SU-DHL-6 (cell line): ENCODE measurements around the gene DLG2.

Experiments
- H2AFZ ChIP-seq: fragments of 200-600 bp; sonication (generic); 2 replicates; pipeline ENCODE4 v1.6.1; 2014; ENCODE audit warnings: low read depth, mild to moderate bottlenecking, moderate library complexity, mixed read lengths, antibody characterized with exemption, low read length; ENCODE audit not compliant: severe bottlenecking
- H3F3A ChIP-seq: fragments of 200-600 bp; shearing (Covaris generic); 2 replicates; pipeline ENCODE4 v1.6.0; 2016; ENCODE audit warnings: antibody characterized with exemption, mild to moderate bottlenecking; ENCODE audit not compliant: insufficient read depth
- H3K27ac ChIP-seq: fragments of 200-600 bp; sonication (generic); 2 replicates; pipeline ENCODE4 v1.5.1; 2016; ENCODE audit warnings: low read depth, mild to moderate bottlenecking, low read length, moderate library complexity, mixed read lengths
- H3K27me3 ChIP-seq: fragments of 200-600 bp; sonication (generic), shearing (Covaris generic); 2 replicates; pipeline ENCODE4 v1.6.0; 2014; ENCODE audit warnings: mild to moderate bottlenecking, low read length
- H3K36me3 ChIP-seq: fragments of 200-600 bp; sonication (generic); 2 replicates; pipeline ENCODE4 v1.6.1; 2014; ENCODE audit warnings: mild to moderate bottlenecking, low read length, mixed read lengths
- H3K4me2 ChIP-seq: fragments of 300-600, 200-600 bp; shearing (Covaris generic), sonication (generic); 2 replicates; pipeline ENCODE4 v1.6.0; 2014; ENCODE audit warnings: low read length, low read depth, mild to moderate bottlenecking; ENCODE audit not compliant: poor library complexity, severe bottlenecking
- H3K4me3 ChIP-seq: fragments of 200-600 bp; sonication (generic); 2 replicates; pipeline ENCODE4 v1.5.1; 2014; ENCODE audit warnings: antibody characterized with exemption, low read length, mild to moderate bottlenecking, mixed read lengths; ENCODE audit not compliant: insufficient read depth, poor library complexity, severe bottlenecking
- H3K79me2 ChIP-seq: fragments of 200-600 bp; sonication (generic); 2 replicates; pipeline ENCODE4 v1.6.1; 2014; ENCODE audit warnings: mild to moderate bottlenecking, low read length, moderate library complexity; ENCODE audit not compliant: insufficient read depth
- H3K9ac ChIP-seq: fragments of 200-600 bp; sonication (generic); 2 replicates; pipeline ENCODE4 v1.7.0; 2014; ENCODE audit warnings: mild to moderate bottlenecking, low read length
- H3K9me2 ChIP-seq: fragments of 200-600 bp; sonication (generic); replicated peaks from 2 replicates; pipeline ENCODE4 v1.6.1; 2014; ENCODE audit warnings: low read length; ENCODE audit not compliant: insufficient read depth
- H3K9me3 ChIP-seq: fragments of 200-600 bp; sonication (generic); 2 replicates; pipeline ENCODE4 v1.6.1; 2014; ENCODE audit warnings: low read length, mixed read lengths; ENCODE audit not compliant: insufficient read depth
- H4K20me1 ChIP-seq: fragments of 200-600 bp; sonication (generic); 2 replicates; pipeline ENCODE4 v1.6.1; 2014; ENCODE audit warnings: low read depth, mild to moderate bottlenecking, antibody characterized with exemption, low read length, moderate library complexity, mixed read lengths
- CTCF ChIP-seq: fragments of 200-600 bp; sonication (generic); IDR thresholded peaks from one replicate; pipeline ENCODE4 v1.5.1; 2017; ENCODE audit warnings: antibody characterized with exemption, mild to moderate bottlenecking, low read length, moderate library complexity; ENCODE audit not compliant: insufficient read depth, poor library complexity, severe bottlenecking
- EZH2phosphoT487 ChIP-seq: fragments of 200-600 bp; sonication (generic), shearing (Covaris generic); conservative IDR thresholded peaks from 2 replicates; pipeline ENCODE4 v1.6.1; 2018; ENCODE audit warnings: mild to moderate bottlenecking, antibody characterized with exemption, low read length, moderate library complexity, mixed read lengths

DLG2 gene

GRCh38 chr11:85256433-85256832 is 370.7 kb downstream of the DLG2 start:
- H3K9me3 ChIP-seq, result peaks cover 10% of the 10 kb centered on the region; the same call in 1 of the 2 replicates
- H3K27me3 ChIP-seq, result no peaks in the 10 kb centered on the region
- no peaks in the 10 kb centered on the region for H3F3A ChIP-seq
- H2AFZ ChIP-seq, result no peak overlapping the region
- H3K4me2 ChIP-seq, result no peak overlapping the region
- no peaks in the 10 kb centered on the region for H3K9me2 ChIP-seq
- no peak for TF ChIP-seq CTCF
- no peak for TF ChIP-seq EZH2phosphoT487
- no peak overlapping the region for H3K4me3 ChIP-seq
- H3K9ac ChIP-seq, result no peak overlapping the region
- no peaks in the 10 kb centered on the region for H3K36me3 ChIP-seq
- no peaks in the 10 kb centered on the region for H3K79me2 ChIP-seq
- H4K20me1 ChIP-seq, result no peaks in the 10 kb centered on the region
- no peak overlapping the region for H3K27ac ChIP-seq

- no peak overlapping the region for H3K4me3 ChIP-seq
Measured at GRCh38 chr11:85249482-85249881, 377.7 kb downstream of the DLG2 start.

GRCh38 chr11:85247797-85248196 is 379.3 kb downstream of the DLG2 start:
- H2AFZ ChIP-seq, result no peak overlapping the region
- H3K27me3 ChIP-seq, result no peaks in the 10 kb centered on the region
- no peaks in the 10 kb centered on the region for H3K36me3 ChIP-seq
- H3K4me2 ChIP-seq, result no peak overlapping the region
- no peak overlapping the region for H3K4me3 ChIP-seq
- no peak overlapping the region for H3K9ac ChIP-seq
- TF ChIP-seq CTCF (no peak), EZH2phosphoT487 (no peak)
- no peaks in the 10 kb centered on the region for H4K20me1 ChIP-seq
- no peaks in the 10 kb centered on the region for H3K79me2 ChIP-seq
- no peaks in the 10 kb centered on the region for H3F3A ChIP-seq
- no peaks in the 10 kb centered on the region for H3K9me2 ChIP-seq
- H3K9me3 ChIP-seq, result no peaks in the 10 kb centered on the region
- no peak overlapping the region for H3K27ac ChIP-seq

More at GRCh38 chr11:85249482-85249881, 377.7 kb downstream of the DLG2 start:
- no peaks in the 10 kb centered on the region for H3K9me2 ChIP-seq
- peaks cover 10% of the 10 kb centered on the region; the same call in 1 of the 2 replicates for H3K9me3 ChIP-seq
- no peak for TF ChIP-seq CTCF
- TF ChIP-seq EZH2phosphoT487, result no peak
- no peak overlapping the region for H3K27ac ChIP-seq
- H4K20me1 ChIP-seq, result no peaks in the 10 kb centered on the region
- no peak overlapping the region for H2AFZ ChIP-seq
- H3K27me3 ChIP-seq, result no peaks in the 10 kb centered on the region
- no peaks in the 10 kb centered on the region for H3F3A ChIP-seq
- no peaks in the 10 kb centered on the region for H3K36me3 ChIP-seq
- no peak overlapping the region for H3K4me2 ChIP-seq
- H3K79me2 ChIP-seq, result no peaks in the 10 kb centered on the region
- H3K9ac ChIP-seq, result no peak overlapping the region
